Stimulated activated CD4-positive, alpha-beta T cell treated with anti-CD3 and anti-CD28 coated beads, Interleukin-12 subunit alpha, Interleukin-12 subunit beta, amount 100 ng/mL, for 4 hours (primary cell): ENCODE measurements around the gene NOS1AP.

Source experiments
- DNase-seq: peaks from one replicate; pipeline ENCODE4 v3.0.0-alpha.2; 2020

The NOS1AP gene

GRCh38 chr1:162224267-162224666, 154.8 kb downstream of the NOS1AP start:
- no peak for DNase-seq

- no peak for DNase-seq
Observed at GRCh38 chr1:162228586-162228985, 159.1 kb downstream of the NOS1AP start.

GRCh38 chr1:162229549-162229948, 160.1 kb downstream of the NOS1AP start:
- DNase-seq = no peak

GRCh38 chr1:162230096-162230495, 160.6 kb downstream of the NOS1AP start:
- DNase-seq = no peak

- no peak for DNase-seq
Observed at GRCh38 chr1:162230517-162230916, 161.0 kb downstream of the NOS1AP start.

- no peak for DNase-seq
Observed at GRCh38 chr1:162232034-162232711, 162.7 kb downstream of the NOS1AP start.

- DNase-seq = no peak
Observed at GRCh38 chr1:162233066-162233465, 163.6 kb downstream of the NOS1AP start.

GRCh38 chr1:162233937-162234336, 164.4 kb downstream of the NOS1AP start:
- DNase-seq = no peak

- no peak for DNase-seq
Observed at GRCh38 chr1:162234571-162234970, 165.1 kb downstream of the NOS1AP start.

- no peak for DNase-seq
Observed at GRCh38 chr1:162235241-162235800, 165.8 kb downstream of the NOS1AP start.

GRCh38 chr1:162236201-162236600, 166.7 kb downstream of the NOS1AP start:
- DNase-seq = no peak

- no peak for DNase-seq
Observed at GRCh38 chr1:162236618-162237017, 167.1 kb downstream of the NOS1AP start.

- DNase-seq = no peak
Observed at GRCh38 chr1:162240577-162240976, 171.1 kb downstream of the NOS1AP start.

- no peak for DNase-seq
Observed at GRCh38 chr1:162242804-162243203, 173.3 kb downstream of the NOS1AP start.

GRCh38 chr1:162248854-162249535, 179.5 kb downstream of the NOS1AP start:
- no peak for DNase-seq

GRCh38 chr1:162250004-162250730, 180.7 kb downstream of the NOS1AP start:
- DNase-seq = no peak

GRCh38 chr1:162251102-162251501, 181.6 kb downstream of the NOS1AP start:
- DNase-seq = no peak

GRCh38 chr1:162252214-162252613, 182.7 kb downstream of the NOS1AP start:
- no peak for DNase-seq

GRCh38 chr1:162253790-162254189, 184.3 kb downstream of the NOS1AP start:
- no peak for DNase-seq

GRCh38 chr1:162256287-162256686, 186.8 kb downstream of the NOS1AP start:
- DNase-seq = no peak

GRCh38 chr1:162258394-162258793, 188.9 kb downstream of the NOS1AP start:
- DNase-seq = no peak

GRCh38 chr1:162259894-162260455, 190.5 kb downstream of the NOS1AP start:
- DNase-seq = no peak

- no peak for DNase-seq
Observed at GRCh38 chr1:162264108-162264507, 194.6 kb downstream of the NOS1AP start.
